T-helper 9 cell (primary cell): ENCODE measurements around the gene DESI1.
"Not testable (repeated sequence)": the region's sequence is repeated elsewhere in the genome, so short reads cannot be mapped to it uniquely, and the experiment has no call there.

ENCODE experiments used
- DNase-seq: peaks from one replicate; pipeline ENCODE4 v3.0.0-alpha.2; 2020
- total RNA-seq, 2 donors: gene quantifications; one replicate each; lab custom pipeline; 2026; lab: John Stamatoyannopoulos, UW

Gene DESI1
- total RNA-seq, result 30.4 to 43.2 reads per million in 2 donors

- DNase-seq, result no peak
Measured at GRCh38 chr22:41620589-41621098, at the start of gene DESI1. Gene DESI1, minus strand, starts transcription at chr22:41621043. Its CDS starts 204 bp downstream, at chr22:41620839.

GRCh38 chr22:41668971-41669911, 48.4 kb upstream of the DESI1 start:
- no peak for DNase-seq

- DNase-seq, result no peak
Measured at GRCh38 chr22:41664951-41665350, 44.1 kb upstream of the DESI1 start.

GRCh38 chr22:41664490-41664889, 43.6 kb upstream of the DESI1 start:
- DNase-seq, result no peak

- not testable (repeated sequence) for DNase-seq
Measured at GRCh38 chr22:41663594-41663993, 42.8 kb upstream of the DESI1 start.

- no peak for DNase-seq
Measured at GRCh38 chr22:41661713-41662112, 40.9 kb upstream of the DESI1 start.

GRCh38 chr22:41661088-41661487, 40.2 kb upstream of the DESI1 start:
- no peak for DNase-seq

GRCh38 chr22:41660416-41660815, 39.6 kb upstream of the DESI1 start:
- DNase-seq, result no peak

GRCh38 chr22:41659941-41660340, 39.1 kb upstream of the DESI1 start:
- DNase-seq, result no peak

GRCh38 chr22:41658869-41659268, 38.0 kb upstream of the DESI1 start:
- no peak for DNase-seq

- DNase-seq, result no peak
Measured at GRCh38 chr22:41657709-41658108, 36.9 kb upstream of the DESI1 start.

- no peak for DNase-seq
Measured at GRCh38 chr22:41656556-41656955, 35.7 kb upstream of the DESI1 start.

GRCh38 chr22:41654322-41654721, 33.5 kb upstream of the DESI1 start:
- DNase-seq, result no peak

GRCh38 chr22:41650821-41651220, 30.0 kb upstream of the DESI1 start:
- no peak for DNase-seq

GRCh38 chr22:41650229-41650628, 29.4 kb upstream of the DESI1 start:
- DNase-seq, result no peak

GRCh38 chr22:41648432-41648831, 27.6 kb upstream of the DESI1 start:
- DNase-seq, result no peak

GRCh38 chr22:41647771-41648170, 26.9 kb upstream of the DESI1 start:
- DNase-seq, result no peak

GRCh38 chr22:41642331-41643110, 21.7 kb upstream of the DESI1 start:
- no peak for DNase-seq

- DNase-seq, result no peak
Measured at GRCh38 chr22:41641854-41642253, 21.0 kb upstream of the DESI1 start.

- DNase-seq, result no peak
Measured at GRCh38 chr22:41638748-41639147, 17.9 kb upstream of the DESI1 start.

GRCh38 chr22:41638124-41638523, 17.3 kb upstream of the DESI1 start:
- no peak for DNase-seq

GRCh38 chr22:41637623-41638022, 16.8 kb upstream of the DESI1 start:
- DNase-seq, result not testable (repeated sequence)

GRCh38 chr22:41636467-41636866, 15.6 kb upstream of the DESI1 start:
- DNase-seq, result no peak
